BLaER1 treated with 17β-estradiol and CSF1 and Interleukin-3, amounts not matched to agents 10 nM and 100 nM (cell line): ENCODE data around the gene FCGR3B.
"Not testable (repeated sequence)": the region's sequence is repeated elsewhere in the genome, so short reads cannot be mapped to it uniquely, and the experiment has no call there.

Experiments used
- H3K27ac ChIP-seq, 11 experiments: shearing (Covaris generic); formaldehyde crosslinking; 2 replicates each; pipeline ENCODE4 v1.8.1; 2022
- H3K27me3 ChIP-seq, 11 experiments: shearing (Covaris generic); formaldehyde crosslinking; 2 replicates each; pipeline ENCODE4 v1.8.1; 2022
- H3K36me3 ChIP-seq, 11 experiments: shearing (Covaris generic); formaldehyde crosslinking; 2 replicates each; pipeline ENCODE4 v1.8.1; 2022
- H3K4me1 ChIP-seq, 10 experiments: shearing (Covaris generic); formaldehyde crosslinking; 2 replicates each; pipeline ENCODE4 v1.8.1; 2022
- H3K4me2 ChIP-seq, 11 experiments: shearing (Covaris generic); formaldehyde crosslinking; 2 replicates each; pipeline ENCODE4 v1.8.1; 2022
- H3K4me3 ChIP-seq, 10 experiments: shearing (Covaris generic); formaldehyde crosslinking; 2 replicates each; pipeline ENCODE4 v1.8.1; 2022
- H3K9ac ChIP-seq, 11 experiments: shearing (Covaris generic); formaldehyde crosslinking; 2 replicates each; pipeline ENCODE4 v1.8.1; 2022
- H3K9me3 ChIP-seq, 11 experiments: shearing (Covaris generic); formaldehyde crosslinking; replicated peaks in 1 of 11; 2 replicates each; pipeline ENCODE4 v1.8.1; 2022
- H4K20me1 ChIP-seq, 11 experiments: shearing (Covaris generic); formaldehyde crosslinking; 2 replicates each; pipeline ENCODE4 v1.8.1; 2022

FCGR3B gene

DNA sequence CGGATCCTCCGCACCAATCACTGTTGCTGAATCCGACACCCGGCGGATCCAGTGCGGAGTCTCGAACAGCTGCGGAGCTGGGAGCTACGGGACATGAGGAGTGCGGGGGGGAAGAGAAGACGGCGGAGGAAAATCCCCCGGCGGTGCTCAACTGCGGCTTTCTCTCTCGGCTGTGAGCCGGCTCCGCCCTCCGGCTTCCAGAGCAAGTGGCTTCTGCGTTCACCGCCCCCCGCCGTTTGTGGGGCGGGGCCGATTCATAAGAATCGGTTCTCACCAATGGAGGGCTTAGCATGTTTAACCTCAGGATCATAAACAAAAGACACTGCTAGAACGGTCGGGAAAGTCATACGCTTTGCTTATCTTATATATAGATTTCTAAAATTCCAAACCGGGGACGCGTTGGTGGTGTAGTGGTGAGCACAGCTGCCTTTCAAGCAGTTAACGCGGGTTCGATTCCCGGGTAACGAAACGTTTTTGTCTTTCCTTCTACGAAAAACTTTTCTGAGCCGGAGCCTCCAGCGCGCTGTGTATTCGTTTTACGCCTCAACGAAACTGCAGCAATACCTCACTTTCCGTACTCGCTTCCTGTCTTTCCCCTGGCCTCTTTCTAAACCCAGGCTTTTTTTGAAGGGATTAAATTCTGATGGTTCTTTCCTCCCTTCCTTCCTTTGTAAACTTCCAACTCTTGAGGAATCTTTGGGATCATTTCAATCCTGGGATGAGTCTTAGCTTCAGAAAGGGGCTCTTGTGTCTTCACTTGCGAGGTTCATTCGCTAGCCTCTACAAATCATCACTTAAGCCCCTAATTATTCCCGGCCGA lies 18.4 kb downstream of the FCGR3B start:
- Histone ChIP-seq H3K9ac (peak overlapping the region in 10 of 11 experiments; percentile 51 to 78 (median 66); a peak in 19 of 22 replicates), H3K27me3 (peaks cover 0 to 35% (median 0%) of the 10 kb centered on the region in 11 experiments; a peak in 3 of 22 replicates), H3K4me3 (peak overlapping the region; percentile 50 to 71 (median 60)), H3K4me1 (peaks cover 0 to 14% (median 8%) of the 10 kb centered on the region in 10 experiments; a peak in 14 of 20 replicates), H3K4me2 (peak overlapping the region; percentile 46 to 91 (median 76)), H3K27ac (peak overlapping the region in 10 of 11 experiments; percentile 37 to 77 (median 66); a peak in 17 of 22 replicates)
- H3K9me3 ChIP-seq, H4K20me1 ChIP-seq, H3K36me3 ChIP-seq: not testable (repeated sequence)

DNA sequence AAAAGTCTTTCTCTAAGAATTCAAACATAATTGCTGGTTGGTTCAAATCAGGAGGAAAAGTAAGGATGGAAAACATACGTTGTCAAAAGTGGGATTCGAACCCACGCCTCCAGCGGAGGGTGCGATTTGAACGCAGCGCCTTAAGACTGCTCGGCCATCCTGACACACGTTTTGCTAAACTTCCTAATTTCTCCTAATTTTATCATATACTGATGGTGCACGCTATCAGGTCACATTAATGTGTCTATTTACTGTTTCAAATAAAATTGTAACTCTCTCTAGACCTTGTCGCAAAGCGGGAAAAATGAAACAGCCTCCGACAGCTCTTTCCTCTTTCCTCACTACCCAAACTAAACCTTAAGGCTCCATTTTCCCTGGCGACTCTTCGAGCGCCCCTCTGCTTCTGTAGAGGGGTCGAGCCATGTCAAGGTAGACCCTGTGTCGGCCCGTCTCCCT lies 19.1 kb downstream of the FCGR3B start:
- not testable (repeated sequence) for H3K36me3 ChIP-seq, H4K20me1 ChIP-seq, H3K9me3 ChIP-seq
- H3K27ac ChIP-seq: peak overlapping the region in 10 of 11 experiments; percentile 37 to 70 (median 62); a peak in 16 of 22 replicates
- H3K27me3 ChIP-seq: peaks cover 0 to 36% (median 0%) of the 10 kb centered on the region in 11 experiments; a peak in 3 of 22 replicates
- H3K4me3 ChIP-seq: peak overlapping the region; percentile 50 to 71 (median 60)
- peak overlapping the region in 10 of 11 experiments; percentile 51 to 78 (median 66); a peak in 19 of 22 replicates for H3K9ac ChIP-seq
- peaks cover 0 to 14% (median 8%) of the 10 kb centered on the region in 10 experiments; a peak in 14 of 20 replicates for H3K4me1 ChIP-seq
- H3K4me2 ChIP-seq: peak overlapping the region; percentile 46 to 91 (median 76)

DNA sequence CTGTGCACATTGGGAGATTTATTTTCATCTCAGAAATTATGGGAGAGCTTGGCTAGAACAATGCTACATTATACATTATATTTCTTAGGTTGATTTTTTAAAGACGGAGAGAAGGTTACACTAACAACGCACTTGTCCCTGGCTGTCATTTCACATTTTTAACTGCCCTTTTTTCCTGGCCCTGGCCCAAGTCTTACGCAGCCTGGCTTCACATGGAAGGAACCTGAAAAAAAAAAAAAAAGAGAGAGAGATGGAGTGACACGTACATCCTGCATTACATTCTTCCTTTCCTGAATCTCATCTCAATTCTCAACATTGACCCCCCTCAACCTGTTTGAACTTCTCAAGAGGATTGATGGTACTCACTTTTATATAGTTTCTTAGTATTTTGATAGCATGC lies 20.8 kb downstream of the FCGR3B start:
- peaks cover 6 to 17% (median 11%) of the 10 kb centered on the region in 11 experiments; a peak in 20 of 22 replicates for H3K9me3 ChIP-seq
- H3K9ac ChIP-seq, H3K36me3 ChIP-seq, H4K20me1 ChIP-seq, H3K4me2 ChIP-seq, H3K27ac ChIP-seq, H3K4me3 ChIP-seq: not testable (repeated sequence)
- H3K27me3 ChIP-seq: peaks cover 0 to 38% (median 0%) of the 10 kb centered on the region in 11 experiments; a peak in 3 of 22 replicates
- H3K4me1 ChIP-seq: peaks cover 0 to 14% (median 8%) of the 10 kb centered on the region in 10 experiments; a peak in 14 of 20 replicates

DNA sequence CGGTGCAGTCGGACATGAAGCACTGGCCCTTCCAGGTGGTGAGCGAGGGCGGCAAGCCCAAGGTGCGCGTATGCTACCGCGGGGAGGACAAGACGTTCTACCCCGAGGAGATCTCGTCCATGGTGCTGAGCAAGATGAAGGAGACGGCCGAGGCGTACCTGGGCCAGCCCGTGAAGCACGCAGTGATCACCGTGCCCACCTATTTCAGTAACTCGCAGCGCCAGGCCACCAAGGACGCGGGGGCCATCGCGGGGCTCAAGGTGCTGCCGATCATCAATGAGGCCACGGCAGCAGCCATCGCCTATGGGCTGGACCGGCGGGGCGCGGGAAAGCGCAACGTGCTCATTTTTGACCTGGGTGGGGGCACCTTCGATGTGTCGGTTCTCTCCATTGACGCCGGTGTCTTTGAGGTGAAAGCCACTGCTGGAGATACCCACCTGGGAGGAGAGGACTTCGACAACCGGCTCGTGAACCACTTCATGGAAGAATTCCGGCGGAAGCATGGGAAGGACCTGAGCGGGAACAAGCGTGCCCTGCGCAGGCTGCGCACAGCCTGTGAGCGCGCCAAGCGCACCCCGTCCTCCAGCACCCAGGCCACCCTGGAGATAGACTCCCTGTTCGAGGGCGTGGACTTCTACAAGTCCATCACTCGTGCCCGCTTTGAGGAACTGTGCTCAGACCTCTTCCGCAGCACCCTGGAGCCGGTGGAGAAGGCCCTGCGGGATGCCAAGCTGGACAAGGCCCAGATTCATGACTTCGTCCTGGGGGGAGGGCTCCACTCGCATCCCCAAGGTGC lies 24.2 kb downstream of the FCGR3B start:
- H3K9ac ChIP-seq, H4K20me1 ChIP-seq, H3K4me1 ChIP-seq, H3K36me3 ChIP-seq, H3K4me3 ChIP-seq, H3K4me2 ChIP-seq, H3K27ac ChIP-seq: not testable (repeated sequence)
- H3K27me3 ChIP-seq: peaks cover 0 to 52% (median 0%) of the 10 kb centered on the region in 11 experiments; a peak in 3 of 22 replicates
- peaks cover 10 to 32% (median 18%) of the 10 kb centered on the region in 11 experiments; a peak in 20 of 22 replicates for H3K9me3 ChIP-seq

DNA sequence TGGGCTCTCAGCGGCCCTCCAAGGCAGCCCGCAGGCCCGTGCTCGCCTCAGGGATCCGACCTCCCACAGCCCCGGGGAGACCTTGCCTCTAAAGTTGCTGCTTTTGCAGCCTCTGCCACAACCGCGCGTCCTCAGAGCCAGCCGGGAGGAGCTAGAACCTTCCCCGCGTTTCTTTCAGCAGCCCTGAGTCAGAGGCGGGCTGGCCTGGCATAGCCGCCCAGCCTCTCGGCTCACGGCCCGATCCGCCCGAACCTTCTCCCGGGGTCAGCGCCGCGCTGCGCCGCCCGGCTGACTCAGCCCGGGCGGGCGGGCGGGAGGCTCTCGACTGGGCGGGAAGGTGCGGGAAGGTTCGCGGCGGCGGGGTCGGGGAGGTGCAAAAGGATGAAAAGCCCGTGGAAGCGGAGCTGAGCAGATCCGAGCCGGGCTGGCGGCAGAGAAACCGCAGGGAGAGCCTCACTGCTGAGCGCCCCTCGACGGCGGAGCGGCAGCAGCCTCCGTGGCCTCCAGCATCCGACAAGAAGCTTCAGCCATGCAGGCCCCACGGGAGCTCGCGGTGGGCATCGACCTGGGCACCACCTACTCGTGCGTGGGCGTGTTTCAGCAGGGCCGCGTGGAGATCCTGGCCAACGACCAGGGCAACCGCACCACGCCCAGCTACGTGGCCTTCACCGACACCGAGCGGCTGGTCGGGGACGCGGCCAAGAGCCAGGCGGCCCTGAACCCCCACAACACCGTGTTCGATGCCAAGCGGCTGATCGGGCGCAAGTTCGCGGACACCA lies 25.0 kb downstream of the FCGR3B start:
- H3K27me3 ChIP-seq: peaks cover 0 to 47% (median 0%) of the 10 kb centered on the region in 11 experiments; a peak in 3 of 22 replicates
- H3K36me3 ChIP-seq, H3K4me1 ChIP-seq, H4K20me1 ChIP-seq, H3K4me2 ChIP-seq, H3K27ac ChIP-seq, H3K9ac ChIP-seq: not testable (repeated sequence)
- H3K4me3 ChIP-seq: 0 out of 20 replicates have a peak overlapping the region, but pooled peaks of 1 of the 10 experiments have one; percentile 51
- peaks cover 10 to 32% (median 18%) of the 10 kb centered on the region in 11 experiments; a peak in 20 of 22 replicates for H3K9me3 ChIP-seq

DNA sequence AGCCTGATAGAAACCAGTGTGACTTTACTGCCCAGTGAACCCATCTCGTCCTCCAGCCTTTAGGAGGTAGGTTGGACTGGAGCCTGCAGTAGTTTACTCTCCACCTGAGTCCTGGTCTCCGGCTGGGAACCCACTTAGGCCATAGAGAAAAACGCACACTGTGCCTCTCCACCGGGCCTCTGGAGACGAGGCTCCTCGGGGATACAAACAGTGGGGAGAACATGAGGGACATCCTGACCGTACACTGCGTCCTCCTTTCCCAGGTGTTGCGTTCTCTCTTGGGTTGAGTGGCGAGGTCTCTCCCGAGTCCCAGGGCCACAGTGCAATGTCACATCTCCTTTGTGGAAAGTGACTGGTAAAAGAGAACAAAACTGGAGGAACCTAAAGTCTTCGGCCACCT lies 26.0 kb downstream of the FCGR3B start:
- not testable (repeated sequence) for H3K27ac ChIP-seq, H3K9ac ChIP-seq, H3K4me1 ChIP-seq, H3K4me3 ChIP-seq, H4K20me1 ChIP-seq, H3K36me3 ChIP-seq, H3K4me2 ChIP-seq
- Histone ChIP-seq H3K27me3 (peaks cover 0 to 47% (median 0%) of the 10 kb centered on the region in 11 experiments; a peak in 3 of 22 replicates), H3K9me3 (peaks cover 10 to 32% (median 18%) of the 10 kb centered on the region in 11 experiments; a peak in 20 of 22 replicates)

DNA sequence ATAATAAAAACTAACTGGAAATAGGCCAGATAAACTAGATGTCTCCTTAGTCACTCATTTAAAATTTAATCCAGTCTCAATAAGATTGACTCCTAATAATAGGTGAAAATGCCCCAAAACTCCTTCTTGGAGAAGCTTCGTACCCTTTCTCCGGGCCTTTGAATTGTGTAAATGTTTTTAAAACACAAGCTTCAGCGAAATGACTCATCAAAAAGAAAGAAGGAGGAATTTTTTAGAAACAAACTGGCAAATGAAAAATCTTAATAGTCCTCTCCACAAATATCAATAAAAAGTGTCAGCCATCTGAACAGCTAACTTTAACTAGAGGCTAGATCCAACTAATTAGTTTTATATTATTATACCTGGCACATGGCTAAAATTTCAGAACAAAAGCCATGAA lies 33.9 kb downstream of the FCGR3B start:
- not testable (repeated sequence) for H3K36me3 ChIP-seq, H4K20me1 ChIP-seq, H3K27ac ChIP-seq, H3K4me3 ChIP-seq, H3K9me3 ChIP-seq, H3K9ac ChIP-seq, H3K4me2 ChIP-seq, H3K4me1 ChIP-seq
- H3K27me3 ChIP-seq: peaks cover 0 to 46% (median 0%) of the 10 kb centered on the region in 11 experiments; a peak in 5 of 22 replicates

DNA sequence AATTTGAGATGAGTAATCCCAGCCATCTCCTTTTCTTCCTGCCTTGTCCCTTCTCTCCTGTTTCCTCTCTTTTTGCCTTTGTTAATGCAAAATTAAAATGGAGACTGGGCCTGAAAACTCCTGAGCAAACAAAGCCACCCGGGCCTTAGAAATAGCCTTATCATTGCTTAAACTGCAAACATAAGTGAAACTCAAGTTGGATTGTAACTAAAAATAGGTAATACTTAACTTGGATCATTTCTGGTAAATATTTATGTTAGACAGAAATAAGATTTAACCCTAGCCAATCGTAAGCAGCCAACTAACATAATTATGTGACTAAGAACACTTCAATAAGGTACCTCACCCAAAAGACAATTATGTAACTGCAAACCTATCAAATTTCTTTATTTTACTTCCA lies 35.4 kb downstream of the FCGR3B start:
- not testable (repeated sequence) for H3K4me1 ChIP-seq, H4K20me1 ChIP-seq, H3K27ac ChIP-seq, H3K9me3 ChIP-seq, H3K36me3 ChIP-seq, H3K4me3 ChIP-seq, H3K4me2 ChIP-seq, H3K9ac ChIP-seq
- peaks cover 0 to 47% (median 0%) of the 10 kb centered on the region in 11 experiments; a peak in 6 of 22 replicates for H3K27me3 ChIP-seq

DNA sequence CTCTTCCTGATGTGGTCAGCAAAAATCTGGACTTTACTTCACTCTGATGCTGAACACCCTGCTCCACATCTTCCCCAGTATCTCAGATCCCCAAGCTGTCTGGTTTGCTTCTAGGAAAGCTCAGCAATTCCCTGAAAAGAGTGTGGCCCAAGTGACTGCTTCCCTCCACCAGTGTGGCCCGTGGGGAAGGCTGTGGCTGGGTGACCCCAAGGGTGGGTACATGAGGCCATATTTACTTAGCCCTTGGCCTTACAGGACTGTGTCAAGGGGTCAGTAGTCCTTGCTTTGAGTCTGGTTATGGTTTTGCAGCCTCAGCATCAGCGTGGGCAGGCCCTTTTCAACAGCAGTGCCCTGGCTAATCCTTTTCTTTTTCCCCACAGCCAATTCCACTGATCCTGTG lies 35.8 kb downstream of the FCGR3B start:
- H3K36me3 ChIP-seq, H3K4me1 ChIP-seq, H3K27ac ChIP-seq, H3K4me2 ChIP-seq, H3K9ac ChIP-seq, H3K4me3 ChIP-seq, H4K20me1 ChIP-seq, H3K9me3 ChIP-seq: not testable (repeated sequence)
- H3K27me3 ChIP-seq: peaks cover 0 to 49% (median 0%) of the 10 kb centered on the region in 11 experiments; a peak in 6 of 22 replicates

DNA sequence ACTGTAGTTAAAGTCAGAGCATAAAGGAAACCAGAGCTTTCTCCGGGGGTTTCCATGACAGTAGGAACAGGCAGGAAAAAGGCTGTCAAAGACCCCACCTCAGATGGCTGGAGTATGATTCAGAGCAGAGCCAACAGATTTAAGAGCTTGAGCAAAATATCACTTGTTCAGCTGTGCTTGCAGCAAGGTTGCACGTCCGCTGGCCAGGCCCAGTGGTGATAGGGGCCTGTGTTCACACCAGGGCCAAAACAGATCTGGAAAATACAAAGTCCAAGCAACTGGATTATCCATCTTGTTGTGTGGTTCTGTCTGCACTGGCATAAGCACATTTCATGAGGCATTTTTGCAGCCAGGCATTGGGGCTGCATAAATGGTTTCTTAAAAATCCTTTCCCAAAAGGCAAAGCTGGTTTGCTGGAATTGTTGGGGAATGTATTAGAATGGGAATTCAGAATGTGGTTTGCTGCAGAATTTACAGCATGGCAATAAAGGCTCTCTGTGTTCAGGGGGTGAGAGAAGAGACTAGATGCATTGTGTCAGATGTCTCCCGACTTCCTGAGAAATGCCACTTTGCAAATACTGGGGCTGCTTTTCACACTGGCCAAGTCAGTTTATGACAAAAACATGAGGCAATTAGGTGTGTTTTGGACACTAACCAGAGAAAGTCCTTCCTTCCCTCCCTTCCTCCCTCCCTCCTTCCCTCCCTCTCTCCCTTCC lies 36.5 kb downstream of the FCGR3B start:
- not testable (repeated sequence) for H4K20me1 ChIP-seq, H3K36me3 ChIP-seq, H3K4me2 ChIP-seq, H3K4me3 ChIP-seq, H3K9ac ChIP-seq, H3K27ac ChIP-seq, H3K4me1 ChIP-seq, H3K9me3 ChIP-seq
- peaks cover 0 to 51% (median 0%) of the 10 kb centered on the region in 11 experiments; a peak in 6 of 22 replicates for H3K27me3 ChIP-seq

DNA sequence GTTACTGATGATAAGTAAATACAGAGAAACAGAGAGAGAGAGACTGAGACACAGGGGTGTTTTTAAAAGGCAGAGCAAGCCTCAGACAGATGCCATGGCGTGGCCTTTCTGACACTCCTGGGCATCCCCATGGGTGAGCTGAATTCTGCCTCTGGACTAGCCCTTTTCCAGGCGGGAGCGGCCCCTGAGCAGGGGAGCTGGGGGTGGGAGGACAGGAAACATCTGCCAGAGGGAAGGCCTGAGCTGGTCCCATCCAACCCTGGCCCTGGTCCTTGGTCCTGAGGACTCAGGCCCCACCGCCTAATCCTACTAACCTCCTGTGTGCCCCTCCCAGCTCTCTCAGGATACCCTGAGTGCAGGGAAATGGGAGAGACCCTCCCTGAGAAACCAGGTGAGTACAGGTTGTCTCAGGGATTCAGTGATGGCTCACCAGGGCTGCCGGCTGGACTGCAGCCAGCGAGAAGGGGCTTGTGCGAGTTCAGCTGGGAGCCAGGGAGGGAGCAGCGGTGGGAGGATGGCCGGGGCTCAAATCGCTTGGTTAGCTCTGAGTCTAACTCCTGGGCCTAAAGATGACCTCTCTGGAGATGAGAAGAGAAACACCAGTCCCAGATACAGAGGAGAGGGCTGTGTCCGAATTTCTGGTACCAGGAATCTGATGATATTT lies 37.8 kb downstream of the FCGR3B start:
- not testable (repeated sequence) for H3K27ac ChIP-seq, H3K36me3 ChIP-seq, H3K9me3 ChIP-seq, H3K4me3 ChIP-seq, H3K4me1 ChIP-seq, H3K4me2 ChIP-seq, H4K20me1 ChIP-seq, H3K9ac ChIP-seq
- H3K27me3 ChIP-seq: peaks cover 0 to 53% (median 0%) of the 10 kb centered on the region in 11 experiments; a peak in 6 of 22 replicates
